Measurements from ENCODE around the gene MRPL50. TPM values are rescaled to one million over a fixed set of nuclear protein-coding genes. Genes with fewer than 3 reads are reported as not detected.

MRPL50 gene
- total RNA-seq, 1 donor: 17.3 TPM

- no peak for TF ChIP-seq CTCF (IDR thresholded peaks at IDR 0.05; ENCODE audit: insufficient read depth, low read depth, low read length)
- DNase-seq (ENCODE audit: low read depth): no peak
Measured at GRCh38 chr9:101418518-101419430, 20.4 kb upstream of the MRPL50 start.

GRCh38 chr9:101417977-101418376 lies 19.6 kb upstream of the MRPL50 start:
- no peak for TF ChIP-seq CTCF (IDR thresholded peaks at IDR 0.05; ENCODE audit: insufficient read depth, low read depth, low read length)

More at GRCh38 chr9:101418518-101419430, 20.4 kb upstream of the MRPL50 start:
- no peak overlapping the region for H3K4me3 ChIP-seq (ENCODE audit: low read depth, low read length)

GRCh38 chr9:101417389-101417788 lies 19.0 kb upstream of the MRPL50 start:
- no peak overlapping the region for H3K4me3 ChIP-seq (ENCODE audit: low read depth, low read length)
- DNase-seq (ENCODE audit: low read depth): no peak
- no peak for TF ChIP-seq CTCF (IDR thresholded peaks at IDR 0.05; ENCODE audit: insufficient read depth, low read depth, low read length)

More at GRCh38 chr9:101417977-101418376, 19.6 kb upstream of the MRPL50 start:
- H3K4me3 ChIP-seq (ENCODE audit: low read depth, low read length): no peak overlapping the region
- no peak for DNase-seq (ENCODE audit: low read depth)

GRCh38 chr9:101415578-101415977 lies 17.2 kb upstream of the MRPL50 start:
- DNase-seq (ENCODE audit: low read depth): no peak
- H3K4me3 ChIP-seq (ENCODE audit: low read depth, low read length): no peak overlapping the region
- TF ChIP-seq CTCF (IDR thresholded peaks at IDR 0.05; ENCODE audit: insufficient read depth, low read depth, low read length): no peak

- no peak for TF ChIP-seq CTCF (IDR thresholded peaks at IDR 0.05; ENCODE audit: insufficient read depth, low read depth, low read length)
- H3K4me3 ChIP-seq (ENCODE audit: low read depth, low read length): no peak overlapping the region
- DNase-seq (ENCODE audit: low read depth): no peak
Measured at GRCh38 chr9:101414839-101415238, 16.4 kb upstream of the MRPL50 start.

GRCh38 chr9:101409079-101409477 lies 10.7 kb upstream of the MRPL50 start:
- no peak overlapping the region for H3K4me3 ChIP-seq (ENCODE audit: low read depth, low read length)
- TF ChIP-seq CTCF (IDR thresholded peaks at IDR 0.05; ENCODE audit: insufficient read depth, low read depth, low read length): no peak
- no peak for DNase-seq (ENCODE audit: low read depth)

Measured in fibroblast of villous mesenchyme (primary cell).